ENCODE measurements around the gene PPME1. TPM values are rescaled to one million over a fixed set of nuclear protein-coding genes. Genes with fewer than 3 reads are reported as not detected.
A peak's percentile ranks its signal among the peaks of the same experiment; 100 is the strongest.

Gene PPME1
- total and polyA plus RNA-seq, 9 of the 15 experiments (the other 6 are each of a cell fraction or from before 2014, with no cell fraction given), result 9.8 to 81.7 (median 37.6) TPM

DNA sequence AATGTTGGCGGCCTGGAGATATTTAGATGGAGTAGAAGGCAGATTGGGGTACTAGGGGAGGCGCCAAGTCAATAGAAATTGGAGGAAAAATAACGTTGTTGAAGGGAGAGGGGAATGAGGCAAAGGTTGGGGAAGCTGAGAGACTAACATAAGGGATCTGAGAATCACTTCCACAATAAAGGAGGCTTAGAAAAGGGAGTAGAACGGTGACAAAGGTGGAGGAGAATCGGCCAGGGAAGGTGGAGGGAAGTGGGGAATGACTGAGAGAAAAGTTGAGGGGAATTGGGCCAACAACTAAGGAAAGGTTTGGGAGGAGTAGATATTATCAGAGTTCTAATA is 510 bp downstream of the PPME1 start (continued):
- TF ChIP-seq MBD2 (IDR thresholded peaks at IDR 0.05; ENCODE audit: borderline replicate concordance, low read depth) (no peak), MTA2 (IDR thresholded peaks at IDR 0.05; ENCODE audit: low read depth) (0 out of 2 replicates have a peak, but pooled peaks have one; percentile 9), ELF4 (CRISPR knock-in tag; IDR thresholded peaks at IDR 0.05) (0 out of 2 replicates have a peak, but pooled peaks have one; percentile 10), TOE1 (IDR thresholded peaks at IDR 0.05; ENCODE audit: borderline replicate concordance) (0 out of 2 replicates have a peak, but pooled peaks have one; percentile 19), TOE1 (CRISPR knock-in tag; IDR thresholded peaks at IDR 0.05; ENCODE audit: borderline replicate concordance, low read depth) (no peak), HDAC1 (IDR thresholded peaks at IDR 0.05) (peak in 1 of 2 experiments; percentile 26; a peak in 1 of 4 replicates), NCOA4 (IDR thresholded peaks at IDR 0.05; ENCODE audit: partially characterized antibody) (peak; percentile 28), ZNF79 (CRISPR knock-in tag; IDR thresholded peaks at IDR 0.05; ENCODE audit: low read depth) (no peak), HDAC3 (IDR thresholded peaks at IDR 0.05; ENCODE audit: borderline replicate concordance, partially characterized antibody) (no peak), ETV5 (CRISPR knock-in tag; IDR thresholded peaks at IDR 0.05; ENCODE audit: low read depth) (no peak), ZFP30 (CRISPR knock-in tag; IDR thresholded peaks at IDR 0.05; ENCODE audit: borderline replicate concordance) (no peak), SMARCC2 (IDR thresholded peaks at IDR 0.05; ENCODE audit: low read depth) (peak; percentile 65), KLF6 (CRISPR knock-in tag; IDR thresholded peaks at IDR 0.05; ENCODE audit: borderline replicate concordance) (no peak), KDM4B (IDR thresholded peaks at IDR 0.05; ENCODE audit: borderline replicate concordance in 2 of 2, low read depth in 1 of 2) (peak in 1 of 2 experiments; percentile 28; a peak in 1 of 4 replicates), MIER1 (IDR thresholded peaks at IDR 0.05; ENCODE audit: low read depth) (0 out of 2 replicates have a peak, but pooled peaks have one; percentile 18), ZNF197 (CRISPR knock-in tag; IDR thresholded peaks at IDR 0.05; ENCODE audit: low read depth) (no peak), RBM22 (IDR thresholded peaks at IDR 0.05; ENCODE audit: low read depth, low read length, poor library complexity, severe bottlenecking) (no peak), CREM (IDR thresholded peaks at IDR 0.05; ENCODE audit: low read depth) (no peak), HDGF (IDR thresholded peaks at IDR 0.05) (0 out of 2 replicates have a peak, but pooled peaks have one; percentile 8)
- TF ChIP-seq, protein P1, sequence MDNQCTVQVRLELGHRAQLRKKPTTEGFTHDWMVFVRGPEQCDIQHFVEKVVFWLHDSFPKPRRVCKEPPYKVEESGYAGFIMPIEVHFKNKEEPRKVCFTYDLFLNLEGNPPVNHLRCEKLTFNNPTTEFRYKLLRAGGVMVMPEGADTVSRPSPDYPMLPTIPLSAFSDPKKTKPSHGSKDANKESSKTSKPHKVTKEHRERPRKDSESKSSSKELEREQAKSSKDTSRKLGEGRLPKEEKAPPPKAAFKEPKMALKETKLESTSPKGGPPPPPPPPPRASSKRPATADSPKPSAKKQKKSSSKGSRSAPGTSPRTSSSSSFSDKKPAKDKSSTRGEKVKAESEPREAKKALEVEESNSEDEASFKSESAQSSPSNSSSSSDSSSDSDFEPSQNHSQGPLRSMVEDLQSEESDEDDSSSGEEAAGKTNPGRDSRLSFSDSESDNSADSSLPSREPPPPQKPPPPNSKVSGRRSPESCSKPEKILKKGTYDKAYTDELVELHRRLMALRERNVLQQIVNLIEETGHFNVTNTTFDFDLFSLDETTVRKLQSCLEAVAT (IDR thresholded peaks at IDR 0.05), result 0 out of 4 replicates have a peak, but pooled peaks of 1 of the 2 experiments have one; percentile 14
- TF ChIP-seq, protein P2, sequence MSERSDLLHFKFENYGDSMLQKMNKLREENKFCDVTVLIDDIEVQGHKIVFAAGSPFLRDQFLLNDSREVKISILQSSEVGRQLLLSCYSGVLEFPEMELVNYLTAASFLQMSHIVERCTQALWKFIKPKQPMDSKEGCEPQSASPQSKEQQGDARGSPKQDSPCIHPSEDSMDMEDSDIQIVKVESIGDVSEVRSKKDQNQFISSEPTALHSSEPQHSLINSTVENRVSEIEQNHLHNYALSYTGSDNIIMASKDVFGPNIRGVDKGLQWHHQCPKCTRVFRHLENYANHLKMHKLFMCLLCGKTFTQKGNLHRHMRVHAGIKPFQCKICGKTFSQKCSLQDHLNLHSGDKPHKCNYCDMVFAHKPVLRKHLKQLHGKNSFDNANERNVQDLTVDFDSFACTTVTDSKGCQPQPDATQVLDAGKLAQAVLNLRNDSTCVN (CRISPR knock-in tag; IDR thresholded peaks at IDR 0.05), result peak; percentile 71; the same call in 1 of the 2 replicates
- TF ChIP-seq, protein P3, sequence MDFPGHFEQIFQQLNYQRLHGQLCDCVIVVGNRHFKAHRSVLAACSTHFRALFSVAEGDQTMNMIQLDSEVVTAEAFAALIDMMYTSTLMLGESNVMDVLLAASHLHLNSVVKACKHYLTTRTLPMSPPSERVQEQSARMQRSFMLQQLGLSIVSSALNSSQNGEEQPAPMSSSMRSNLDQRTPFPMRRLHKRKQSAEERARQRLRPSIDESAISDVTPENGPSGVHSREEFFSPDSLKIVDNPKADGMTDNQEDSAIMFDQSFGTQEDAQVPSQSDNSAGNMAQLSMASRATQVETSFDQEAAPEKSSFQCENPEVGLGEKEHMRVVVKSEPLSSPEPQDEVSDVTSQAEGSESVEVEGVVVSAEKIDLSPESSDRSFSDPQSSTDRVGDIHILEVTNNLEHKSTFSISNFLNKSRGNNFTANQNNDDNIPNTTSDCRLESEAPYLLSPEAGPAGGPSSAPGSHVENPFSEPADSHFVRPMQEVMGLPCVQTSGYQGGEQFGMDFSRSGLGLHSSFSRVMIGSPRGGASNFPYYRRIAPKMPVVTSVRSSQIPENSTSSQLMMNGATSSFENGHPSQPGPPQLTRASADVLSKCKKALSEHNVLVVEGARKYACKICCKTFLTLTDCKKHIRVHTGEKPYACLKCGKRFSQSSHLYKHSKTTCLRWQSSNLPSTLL (IDR thresholded peaks at IDR 0.05), result no peak
